Measurements from ENCODE around the gene UPF2. TPM values are rescaled to one million over a fixed set of nuclear protein-coding genes. Genes with fewer than 3 reads are reported as not detected.

Gene UPF2
- total and polyA plus RNA-seq, 2 donors from 2014 or later = 8.4 to 19.4 TPM

GRCh38 chr10:11921800-11922392, 120.7 kb downstream of the UPF2 start:
- DNase-seq = peak in 1 of 5 donors; percentile 22
- no peak overlapping the region for H3K4me3 ChIP-seq (ENCODE audit: low read length in 3 of 3)

GRCh38 chr10:11919271-11919670, 123.3 kb downstream of the UPF2 start:
- Histone ChIP-seq H3K27ac (ENCODE audit: low read depth in 2 of 2, low read length in 2 of 2) (no peak overlapping the region), H3K4me3 (ENCODE audit: low read length in 3 of 3) (no peak overlapping the region), H3K9ac (ENCODE audit: low read length in 3 of 3) (no peak overlapping the region), H3K27me3 (ENCODE audit: control insufficient read depth, insufficient read depth, low read length) (no peaks in the 10 kb centered on the region), H3K4me1 (ENCODE audit: control insufficient read depth in 2 of 3, insufficient read depth in 2 of 3, low read depth in 1 of 3, low read length in 3 of 3) (no peaks in the 10 kb centered on the region), H3K36me3 (ENCODE audit: control insufficient read depth in 2 of 3, insufficient read depth in 3 of 3, low read length in 3 of 3) (peaks cover 3 to 28% (median 5%) of the 10 kb centered on the region in 3 donors), H3K9me3 (ENCODE audit: control insufficient read depth in 2 of 3, insufficient read depth in 1 of 3, low read length in 3 of 3) (no peaks in the 10 kb centered on the region)
- intact Hi-C loops (cut with DNase I) = no loop called here
- FAIRE-seq = no peak
- no peak for DNase-seq
- no peak for TF ChIP-seq CTCF (IDR thresholded peaks at IDR 0.05; ENCODE audit: borderline replicate concordance, extremely low read depth, insufficient read depth)

More at GRCh38 chr10:11921800-11922392, 120.7 kb downstream of the UPF2 start:
- intact Hi-C loops (cut with DNase I) = no loop called here
- H3K27me3 ChIP-seq (ENCODE audit: control insufficient read depth, insufficient read depth, low read length) = no peaks in the 10 kb centered on the region
- FAIRE-seq = no peak
- no peak for TF ChIP-seq CTCF (IDR thresholded peaks at IDR 0.05; ENCODE audit: borderline replicate concordance, extremely low read depth, insufficient read depth)
- peaks cover 7 to 34% (median 17%) of the 10 kb centered on the region in 3 donors for H3K36me3 ChIP-seq (ENCODE audit: control insufficient read depth in 2 of 3, insufficient read depth in 3 of 3, low read length in 3 of 3)
- H3K9ac ChIP-seq (ENCODE audit: low read length in 3 of 3) = no peak overlapping the region
- no peaks in the 10 kb centered on the region for H3K4me1 ChIP-seq (ENCODE audit: control insufficient read depth in 2 of 3, insufficient read depth in 2 of 3, low read depth in 1 of 3, low read length in 3 of 3)
- H3K27ac ChIP-seq (ENCODE audit: low read depth in 2 of 2, low read length in 2 of 2) = no peak overlapping the region
- no peaks in the 10 kb centered on the region for H3K9me3 ChIP-seq (ENCODE audit: control insufficient read depth in 2 of 3, insufficient read depth in 1 of 3, low read length in 3 of 3)

GRCh38 chr10:11918384-11918783, 124.2 kb downstream of the UPF2 start:
- Histone ChIP-seq H3K4me1 (ENCODE audit: control insufficient read depth in 2 of 3, insufficient read depth in 2 of 3, low read depth in 1 of 3, low read length in 3 of 3) (no peaks in the 10 kb centered on the region), H3K4me3 (ENCODE audit: low read length in 3 of 3) (no peak overlapping the region), H3K27ac (ENCODE audit: low read depth in 2 of 2, low read length in 2 of 2) (no peak overlapping the region), H3K36me3 (ENCODE audit: control insufficient read depth in 2 of 3, insufficient read depth in 3 of 3, low read length in 3 of 3) (peaks cover 3 to 28% (median 5%) of the 10 kb centered on the region in 3 donors), H3K27me3 (ENCODE audit: control insufficient read depth, insufficient read depth, low read length) (no peaks in the 10 kb centered on the region), H3K9ac (ENCODE audit: low read length in 3 of 3) (no peak overlapping the region), H3K9me3 (ENCODE audit: control insufficient read depth in 2 of 3, insufficient read depth in 1 of 3, low read length in 3 of 3) (no peaks in the 10 kb centered on the region)
- DNase-seq (no peak), FAIRE-seq (no peak)
- intact Hi-C loops (cut with DNase I) = no loop called here
- TF ChIP-seq CTCF (IDR thresholded peaks at IDR 0.05; ENCODE audit: borderline replicate concordance, extremely low read depth, insufficient read depth) = no peak
